ENCODE data around the gene ARRDC4. TPM values are rescaled to one million over a fixed set of nuclear protein-coding genes. Genes with fewer than 3 reads are reported as not detected.

The ARRDC4 gene
- total RNA-seq, 2 experiments from 2014 or later: 0.13 to 0.18 TPM

- Mint-ChIP-seq H3K36me3 (ENCODE audit: low read depth) (no peaks in the 10 kb centered on the region), H3K9me3 (peaks cover 4% of the 10 kb centered on the region), H3K27me3 (no peaks in the 10 kb centered on the region), H3K4me3 (no peak overlapping the region), H3K27ac (no peak overlapping the region), H3K4me1 (peaks cover 5% of the 10 kb centered on the region)
- ChIA-PET POLR2A (no interaction called here), CTCF (interaction anchor here (0.7 kb wide), 1 partner anchor 13 kb away, joined by 3 read pairs; no protein-coding TSS in a partner anchor)
- DNase-seq: no peak
Observed at GRCh38 chr15:97995192-97995591, 34.7 kb downstream of the ARRDC4 start.

GRCh38 chr15:97995881-97996603 lies 35.5 kb downstream of the ARRDC4 start:
- CTCF ChIA-PET: interaction anchor here (0.7 kb wide), 1 partner anchor 12 kb away, joined by 3 read pairs; no protein-coding TSS in a partner anchor
- Mint-ChIP-seq H3K27me3 (no peaks in the 10 kb centered on the region), H3K9me3 (peaks cover 4% of the 10 kb centered on the region), H3K27ac (no peak overlapping the region), H3K4me3 (no peak overlapping the region), H3K36me3 (ENCODE audit: low read depth) (no peaks in the 10 kb centered on the region), H3K4me1 (peaks cover 5% of the 10 kb centered on the region)
- POLR2A ChIA-PET: no interaction called here
- no peak for DNase-seq

DNA sequence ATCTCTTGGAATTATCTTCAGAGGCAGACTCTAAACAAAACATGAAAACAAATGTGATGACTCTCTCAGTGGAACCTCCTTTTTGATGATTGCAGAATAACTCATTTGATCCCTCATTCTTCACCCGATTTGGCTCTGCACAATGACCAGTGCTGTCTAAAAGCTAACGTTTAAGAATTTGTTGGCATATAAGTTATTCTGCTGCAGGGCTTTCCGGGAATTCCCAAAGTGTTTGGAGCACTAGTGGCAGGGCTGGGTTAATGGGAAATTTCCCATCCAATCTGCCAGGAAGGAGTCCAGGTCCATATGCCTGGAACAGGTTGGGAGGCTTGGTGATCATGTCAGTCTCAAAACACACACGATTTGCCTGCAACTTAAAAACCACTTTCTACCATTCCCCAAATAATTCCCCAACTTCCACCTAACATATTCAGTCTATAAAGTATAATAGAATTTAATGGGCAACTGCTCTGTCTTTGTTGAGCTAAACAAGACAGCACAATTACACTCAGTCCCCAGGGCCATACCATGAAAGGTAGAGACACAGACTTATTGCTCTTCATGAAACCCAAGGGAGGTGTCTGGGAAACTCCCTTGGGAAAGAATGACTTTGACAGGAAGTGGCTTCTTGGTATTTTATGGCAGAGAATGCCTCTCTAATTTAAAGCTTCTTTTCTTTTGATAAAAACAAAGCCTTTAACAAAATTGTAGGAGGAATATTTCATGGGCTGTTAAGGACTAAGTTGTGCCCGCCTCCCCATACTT lies 38.0 kb downstream of the ARRDC4 start:
- H3K9me3 Mint-ChIP-seq: no peaks in the 10 kb centered on the region
- H3K36me3 Mint-ChIP-seq (ENCODE audit: low read depth): no peaks in the 10 kb centered on the region
- H3K4me3 Mint-ChIP-seq: no peak overlapping the region
- DNase-seq: no peak
- POLR2A ChIA-PET: no interaction called here
- H3K27ac Mint-ChIP-seq: no peak overlapping the region
- H3K27me3 Mint-ChIP-seq: no peaks in the 10 kb centered on the region
- CTCF ChIA-PET: no interaction called here
- peaks cover 5% of the 10 kb centered on the region for H3K4me1 Mint-ChIP-seq

DNA sequence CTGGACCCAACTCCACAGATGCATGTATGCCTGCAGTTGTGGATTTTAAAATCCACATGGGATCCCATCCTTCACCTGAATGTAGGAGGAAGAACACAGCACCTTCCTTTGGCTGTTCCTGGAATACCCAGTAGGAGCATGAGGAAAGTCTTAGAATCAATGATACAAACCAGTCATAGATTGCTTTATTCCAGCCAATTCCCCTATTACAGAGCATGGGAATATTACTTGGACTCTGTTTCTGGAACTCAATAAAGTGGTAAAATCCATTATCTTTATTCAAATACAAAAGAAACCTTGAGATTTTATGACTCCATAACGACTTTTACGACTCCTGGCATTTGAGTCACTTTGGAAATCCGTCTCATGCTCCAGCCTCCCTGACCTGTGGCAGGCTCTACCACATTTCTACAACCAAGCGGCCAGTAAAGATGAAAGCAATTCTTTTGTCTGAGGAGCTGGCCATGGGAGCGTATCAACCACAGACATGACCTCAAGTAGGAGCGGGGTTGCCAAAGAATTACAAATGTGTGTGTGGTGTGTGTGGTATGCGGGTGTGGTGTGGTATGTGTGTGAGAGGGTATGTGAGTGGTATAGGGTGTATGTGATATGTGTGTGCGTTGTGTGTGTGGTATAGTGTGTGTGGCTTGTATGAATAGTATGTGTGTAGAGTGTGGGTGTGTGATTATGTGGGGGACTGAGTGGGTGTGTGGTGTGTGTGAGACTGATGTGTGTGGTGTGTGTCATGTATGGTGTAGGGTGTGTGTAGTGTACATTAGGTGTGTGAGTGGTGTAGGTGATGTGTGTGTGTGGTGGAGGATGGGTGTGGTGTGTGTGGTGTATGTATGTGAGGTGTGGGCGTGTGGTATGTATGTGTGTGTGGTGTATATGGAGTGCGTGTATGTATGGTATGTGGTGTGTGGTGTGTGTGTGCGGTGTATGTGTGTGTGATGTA lies 40.0 kb downstream of the ARRDC4 start:
- Mint-ChIP-seq H3K36me3 (ENCODE audit: low read depth) (no peaks in the 10 kb centered on the region), H3K27ac (no peak overlapping the region), H3K4me1 (peaks cover 5% of the 10 kb centered on the region), H3K4me3 (no peak overlapping the region), H3K27me3 (no peaks in the 10 kb centered on the region), H3K9me3 (no peaks in the 10 kb centered on the region)
- POLR2A ChIA-PET: no interaction called here
- CTCF ChIA-PET: no interaction called here
- no peak for DNase-seq

GRCh38 chr15:98001663-98002194 lies 41.2 kb downstream of the ARRDC4 start:
- ChIA-PET CTCF (no interaction called here), POLR2A (no interaction called here)
- H3K27ac Mint-ChIP-seq: no peak overlapping the region
- no peak for DNase-seq
- H3K4me1 Mint-ChIP-seq: no peaks in the 10 kb centered on the region
- no peak overlapping the region for H3K4me3 Mint-ChIP-seq
- H3K36me3 Mint-ChIP-seq (ENCODE audit: low read depth): no peaks in the 10 kb centered on the region
- no peaks in the 10 kb centered on the region for H3K27me3 Mint-ChIP-seq
- no peaks in the 10 kb centered on the region for H3K9me3 Mint-ChIP-seq

- no peaks in the 10 kb centered on the region for H3K4me1 Mint-ChIP-seq
- H3K9me3 Mint-ChIP-seq: no peaks in the 10 kb centered on the region
- DNase-seq: no peak
- H3K27me3 Mint-ChIP-seq: no peaks in the 10 kb centered on the region
- ChIA-PET CTCF (no interaction called here), POLR2A (no interaction called here)
- no peaks in the 10 kb centered on the region for H3K36me3 Mint-ChIP-seq (ENCODE audit: low read depth)
- H3K27ac Mint-ChIP-seq: no peak overlapping the region
- H3K4me3 Mint-ChIP-seq: no peak overlapping the region
Observed at GRCh38 chr15:98002419-98002818, 41.9 kb downstream of the ARRDC4 start.

- CTCF ChIA-PET: no interaction called here
- no peak for DNase-seq
- Mint-ChIP-seq H3K4me3 (no peak overlapping the region), H3K27ac (no peak overlapping the region), H3K9me3 (no peaks in the 10 kb centered on the region), H3K27me3 (no peaks in the 10 kb centered on the region), H3K4me1 (no peaks in the 10 kb centered on the region), H3K36me3 (ENCODE audit: low read depth) (no peaks in the 10 kb centered on the region)
- POLR2A ChIA-PET: no interaction called here
Observed at GRCh38 chr15:98002866-98003265, 42.4 kb downstream of the ARRDC4 start.

DNA sequence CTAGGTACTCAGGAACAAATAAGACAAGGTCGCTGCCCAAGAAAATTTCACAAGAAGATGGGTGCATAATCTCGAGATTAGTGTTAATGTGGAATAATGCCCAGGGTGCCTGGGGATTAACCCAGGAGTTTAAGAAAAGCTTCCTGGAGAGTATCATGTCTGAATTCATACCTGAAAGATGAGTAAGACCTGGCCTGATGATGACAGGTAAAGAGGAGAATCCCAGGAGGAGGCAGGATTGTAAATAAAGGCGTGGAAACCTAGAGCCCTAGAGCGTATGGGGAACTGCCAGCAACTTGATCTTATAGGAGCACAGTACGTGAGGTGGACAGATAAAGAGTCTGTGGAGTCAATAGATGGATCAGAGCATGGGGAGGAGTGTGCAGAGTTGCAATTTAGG lies 43.0 kb downstream of the ARRDC4 start:
- CTCF ChIA-PET: no interaction called here
- Mint-ChIP-seq H3K4me1 (no peaks in the 10 kb centered on the region), H3K9me3 (no peaks in the 10 kb centered on the region), H3K36me3 (ENCODE audit: low read depth) (no peaks in the 10 kb centered on the region), H3K4me3 (no peak overlapping the region), H3K27ac (no peak overlapping the region), H3K27me3 (no peaks in the 10 kb centered on the region)
- DNase-seq: no peak
- POLR2A ChIA-PET: no interaction called here

GRCh38 chr15:98003996-98004395 lies 43.5 kb downstream of the ARRDC4 start:
- ChIA-PET POLR2A (no interaction called here), CTCF (no interaction called here)
- no peaks in the 10 kb centered on the region for H3K4me1 Mint-ChIP-seq
- H3K9me3 Mint-ChIP-seq: no peaks in the 10 kb centered on the region
- H3K4me3 Mint-ChIP-seq: no peak overlapping the region
- H3K27ac Mint-ChIP-seq: no peak overlapping the region
- no peaks in the 10 kb centered on the region for H3K27me3 Mint-ChIP-seq
- no peaks in the 10 kb centered on the region for H3K36me3 Mint-ChIP-seq (ENCODE audit: low read depth)
- no peak for DNase-seq

DNA sequence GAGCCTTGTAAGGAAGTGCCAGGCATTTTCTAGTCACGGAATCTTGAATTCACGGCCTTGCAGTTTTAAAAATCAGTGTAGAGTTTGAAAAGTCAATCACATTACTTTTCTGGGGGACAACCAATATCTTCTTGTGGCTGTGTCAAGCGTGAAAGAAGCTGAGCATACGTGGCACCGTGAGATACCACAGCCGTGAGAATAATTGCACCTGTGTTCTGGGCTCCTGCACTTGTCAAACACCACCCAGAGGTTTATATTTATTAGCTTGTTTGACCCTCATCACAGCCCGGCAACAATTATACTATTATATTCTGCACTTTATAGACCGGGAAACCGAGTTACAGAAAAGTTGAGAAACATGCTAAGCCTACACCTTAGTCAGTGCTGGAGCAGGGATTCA lies 45.2 kb downstream of the ARRDC4 start:
- H3K36me3 Mint-ChIP-seq (ENCODE audit: low read depth): no peaks in the 10 kb centered on the region
- no peak overlapping the region for H3K27ac Mint-ChIP-seq
- ChIA-PET POLR2A (no interaction called here), CTCF (no interaction called here)
- H3K27me3 Mint-ChIP-seq: no peaks in the 10 kb centered on the region
- no peaks in the 10 kb centered on the region for H3K9me3 Mint-ChIP-seq
- no peak for DNase-seq
- no peaks in the 10 kb centered on the region for H3K4me1 Mint-ChIP-seq
- H3K4me3 Mint-ChIP-seq: no peak overlapping the region

- DNase-seq: no peak
- H3K9me3 Mint-ChIP-seq: no peaks in the 10 kb centered on the region
- no peaks in the 10 kb centered on the region for H3K4me1 Mint-ChIP-seq
- no peak overlapping the region for H3K4me3 Mint-ChIP-seq
- no peaks in the 10 kb centered on the region for H3K36me3 Mint-ChIP-seq (ENCODE audit: low read depth)
- POLR2A ChIA-PET: no interaction called here
- no peaks in the 10 kb centered on the region for H3K27me3 Mint-ChIP-seq
- no peak overlapping the region for H3K27ac Mint-ChIP-seq
- CTCF ChIA-PET: interaction anchor here (1.7 kb wide), 1 partner anchor 14 kb away, joined by 3 read pairs; no protein-coding TSS in a partner anchor
Observed at GRCh38 chr15:98009169-98009568, 48.7 kb downstream of the ARRDC4 start.

DNA sequence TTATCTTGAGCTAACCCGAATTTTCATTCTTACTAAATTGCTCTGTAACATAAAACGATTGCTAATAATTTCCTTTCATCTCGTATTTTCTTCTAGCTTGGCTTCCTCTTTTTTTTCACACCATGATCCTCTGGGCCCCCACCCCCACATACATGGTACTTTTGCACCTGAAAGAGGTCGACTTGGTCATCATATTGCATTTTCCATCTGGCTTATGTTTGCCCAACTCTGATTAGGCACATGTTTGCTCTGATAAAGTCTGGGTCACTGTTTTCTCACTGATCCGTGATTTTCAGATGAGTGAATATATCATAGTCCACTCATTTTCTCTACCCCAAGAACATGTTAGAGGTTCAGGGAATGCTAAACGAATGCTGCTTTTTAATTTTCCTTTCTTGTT lies 49.5 kb downstream of the ARRDC4 start:
- H3K4me3 Mint-ChIP-seq: no peak overlapping the region
- ChIA-PET CTCF (no interaction called here), POLR2A (no interaction called here)
- no peaks in the 10 kb centered on the region for H3K9me3 Mint-ChIP-seq
- H3K27me3 Mint-ChIP-seq: no peaks in the 10 kb centered on the region
- H3K36me3 Mint-ChIP-seq (ENCODE audit: low read depth): no peaks in the 10 kb centered on the region
- no peaks in the 10 kb centered on the region for H3K4me1 Mint-ChIP-seq
- H3K27ac Mint-ChIP-seq: no peak overlapping the region
- DNase-seq: no peak

- no peaks in the 10 kb centered on the region for H3K36me3 Mint-ChIP-seq (ENCODE audit: low read depth)
Observed at GRCh38 chr15:98012354-98012753, 51.9 kb downstream of the ARRDC4 start.

More at GRCh38 chr15:98012354-98012753, 51.9 kb downstream of the ARRDC4 start:
- ChIA-PET POLR2A (no interaction called here), CTCF (no interaction called here)
- DNase-seq: no peak
- H3K4me1 Mint-ChIP-seq: no peaks in the 10 kb centered on the region
- H3K4me3 Mint-ChIP-seq: no peak overlapping the region
- H3K9me3 Mint-ChIP-seq: no peaks in the 10 kb centered on the region
- no peaks in the 10 kb centered on the region for H3K27me3 Mint-ChIP-seq
- no peak overlapping the region for H3K27ac Mint-ChIP-seq
